Activated CD4-positive, alpha-beta T cell treated with anti-CD3 and anti-CD28 coated beads for 48 hours (primary cell): ENCODE data around the gene LAMA4.
A peak's percentile ranks its signal among the peaks of the same experiment; 100 is the strongest.
"Not testable (repeated sequence)": the region's sequence is repeated elsewhere in the genome, so short reads cannot be mapped to it uniquely, and the experiment has no call there.

Source experiments
- DNase-seq: peaks from one replicate; pipeline ENCODE4 v3.0.0-alpha.2; 2020

The LAMA4 gene

DNA sequence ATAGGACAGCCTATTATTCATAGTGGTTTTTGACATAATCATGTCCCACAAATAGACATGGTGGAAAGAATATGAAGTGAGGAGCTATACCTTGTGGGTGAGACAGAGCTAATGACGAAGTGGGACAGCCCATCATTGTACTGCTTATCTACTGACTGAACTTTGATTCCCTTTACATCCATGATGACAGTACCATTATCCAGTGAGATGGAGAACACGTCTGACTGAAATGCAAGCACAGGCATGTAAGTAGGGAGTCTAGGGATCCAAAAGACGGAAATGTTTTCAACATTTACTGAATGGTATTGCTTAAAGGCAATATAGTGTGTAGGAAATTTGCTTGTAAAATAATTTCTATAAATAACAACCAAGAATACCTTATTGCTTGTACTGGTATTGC, 123.5 kb downstream of the LAMA4 start:
- DNase-seq, result no peak

DNA sequence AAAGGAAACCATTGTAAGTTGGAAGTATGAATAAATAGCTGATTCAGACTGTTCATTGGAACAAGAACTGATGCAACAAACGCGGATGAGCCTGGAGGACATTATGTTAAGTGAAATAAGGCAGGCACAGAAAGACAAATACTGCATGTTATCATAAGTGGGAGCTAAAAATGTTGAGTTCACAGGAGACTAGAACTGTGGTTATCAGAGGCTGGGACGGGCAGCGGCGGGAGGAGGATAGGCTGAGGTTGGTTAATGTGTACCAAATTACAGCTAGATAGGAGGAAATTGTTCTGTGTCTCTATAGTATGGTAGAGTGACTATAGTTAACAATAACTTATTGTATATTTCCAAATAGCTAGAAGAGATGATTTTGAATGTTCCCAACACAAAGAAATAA, 126.2 kb downstream of the LAMA4 start:
- no peak for DNase-seq

DNA sequence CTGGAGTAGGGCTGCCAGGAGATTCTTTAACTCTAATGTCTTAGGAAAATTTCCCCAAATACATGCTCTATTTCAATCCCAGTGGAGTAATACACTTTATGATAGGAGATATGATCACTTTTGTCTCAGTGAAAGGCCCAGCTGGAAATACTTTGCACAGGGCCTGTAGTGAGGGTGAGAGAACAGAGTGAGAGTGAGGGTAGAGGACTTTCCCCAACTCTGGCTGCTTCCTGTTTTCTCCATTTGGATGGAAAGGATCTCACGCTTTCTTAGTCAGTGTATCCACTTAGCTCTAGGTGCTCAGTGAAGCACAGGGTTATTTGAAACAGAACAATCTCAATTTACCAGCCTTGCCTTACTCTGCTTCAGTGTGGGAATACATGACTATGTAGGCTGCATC, 130.4 kb downstream of the LAMA4 start:
- no peak for DNase-seq

DNA sequence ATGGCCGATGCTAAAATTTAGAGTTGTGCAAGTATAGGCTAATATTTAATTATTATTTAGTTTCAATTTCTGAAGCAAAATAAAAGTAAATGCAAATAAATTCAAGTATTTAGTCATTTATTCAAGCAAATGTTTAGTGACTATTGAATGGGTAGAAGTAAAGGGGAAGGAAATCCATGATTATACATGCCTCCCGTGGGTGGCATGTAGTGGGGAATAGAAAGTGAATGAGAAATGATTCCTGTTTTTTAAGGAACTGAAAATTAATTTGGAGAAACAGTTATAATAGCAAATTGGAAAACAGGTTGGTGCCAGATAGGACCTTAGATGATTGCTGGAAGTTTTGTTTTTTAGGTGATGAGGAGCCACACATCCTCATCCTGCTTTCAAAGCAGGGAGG, 131.6 kb downstream of the LAMA4 start:
- DNase-seq, result no peak

DNA sequence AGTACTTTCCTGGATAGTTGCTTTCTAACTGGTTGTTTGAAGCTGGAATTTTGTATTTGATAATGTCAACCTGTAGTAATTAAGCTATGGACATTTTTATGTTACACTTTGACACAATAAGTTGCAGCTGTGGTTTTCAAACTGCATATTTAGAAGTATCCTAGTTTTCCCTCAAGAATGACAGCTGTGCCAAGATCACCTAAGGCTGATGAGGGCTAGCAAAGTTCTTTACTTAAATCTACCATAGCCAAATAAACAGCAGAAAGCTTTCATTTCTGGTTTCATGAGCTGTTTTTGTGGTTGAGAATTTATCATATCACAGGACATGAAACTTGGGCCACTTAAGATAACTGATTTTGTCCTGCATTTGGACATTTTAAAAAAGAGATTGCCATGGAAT, 136.3 kb downstream of the LAMA4 start:
- DNase-seq, result no peak

DNA sequence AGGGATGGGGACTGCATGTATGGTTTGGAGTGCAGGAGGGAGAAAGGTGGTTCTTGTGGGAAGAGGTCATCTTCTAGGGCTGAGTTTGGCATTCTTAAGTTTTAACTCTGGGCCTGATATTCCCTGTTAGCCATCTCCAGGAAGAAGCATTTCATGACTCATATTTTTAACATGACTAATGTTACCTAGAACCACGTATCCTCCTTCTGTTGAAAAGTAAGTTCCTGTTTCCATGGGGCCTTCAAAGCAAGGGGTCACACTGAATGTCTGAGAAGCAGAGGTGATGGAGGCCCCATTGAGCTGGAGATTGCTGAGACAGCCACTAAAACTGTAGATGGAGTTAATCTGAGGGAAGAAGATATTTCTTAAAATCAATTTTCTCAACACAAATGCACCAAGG, 136.8 kb downstream of the LAMA4 start:
- no peak for DNase-seq

DNA sequence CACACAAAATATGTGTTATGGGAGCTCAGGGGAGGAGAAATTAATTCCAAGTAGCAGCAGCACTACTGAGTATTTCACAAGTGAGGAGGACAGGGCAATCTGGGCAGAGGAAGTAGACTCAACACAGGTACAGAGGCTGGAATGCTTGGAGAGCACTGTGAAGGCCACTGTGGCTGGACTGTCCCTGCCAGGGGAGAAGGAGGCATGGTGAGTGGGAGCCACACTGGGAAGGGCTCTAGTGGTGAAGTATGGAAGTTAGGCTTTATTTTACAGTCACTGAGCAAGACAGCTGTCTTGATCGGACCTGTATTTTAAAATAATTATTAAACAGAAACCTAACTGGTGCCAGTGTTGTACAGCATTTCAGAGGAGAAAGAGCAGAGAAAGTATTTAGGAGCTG, 138.1 kb downstream of the LAMA4 start:
- DNase-seq, result no peak

DNA sequence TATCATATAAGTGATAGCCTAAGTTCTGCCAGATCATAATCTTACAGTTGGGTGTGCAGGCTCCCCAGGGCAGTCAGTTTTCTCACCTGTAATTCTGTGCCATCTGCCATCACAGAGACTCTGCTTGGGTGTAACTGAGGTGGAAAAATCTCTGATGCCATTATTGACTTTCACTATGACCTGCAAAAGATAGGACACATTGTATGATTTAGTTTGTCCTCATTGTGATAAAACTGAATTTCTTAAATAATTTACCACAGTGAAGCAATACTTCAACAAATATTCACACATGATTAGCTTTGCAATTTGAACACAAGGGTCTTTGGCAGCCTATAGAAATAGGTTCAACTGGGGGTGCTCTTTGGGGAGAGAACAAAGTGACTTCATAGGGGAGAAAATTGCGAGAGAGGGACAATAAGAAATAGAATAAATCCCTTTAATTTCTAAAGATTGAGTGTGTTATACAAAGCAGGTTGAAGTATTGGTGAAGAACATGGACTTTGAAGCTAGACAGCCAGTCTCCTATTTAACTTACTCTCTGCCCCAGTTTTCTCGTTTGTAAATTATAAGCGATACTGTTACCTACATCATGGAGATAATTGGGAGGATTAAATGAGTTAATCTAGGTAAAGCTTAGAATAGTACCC, 139.7 kb downstream of the LAMA4 start:
- no peak for DNase-seq

DNA sequence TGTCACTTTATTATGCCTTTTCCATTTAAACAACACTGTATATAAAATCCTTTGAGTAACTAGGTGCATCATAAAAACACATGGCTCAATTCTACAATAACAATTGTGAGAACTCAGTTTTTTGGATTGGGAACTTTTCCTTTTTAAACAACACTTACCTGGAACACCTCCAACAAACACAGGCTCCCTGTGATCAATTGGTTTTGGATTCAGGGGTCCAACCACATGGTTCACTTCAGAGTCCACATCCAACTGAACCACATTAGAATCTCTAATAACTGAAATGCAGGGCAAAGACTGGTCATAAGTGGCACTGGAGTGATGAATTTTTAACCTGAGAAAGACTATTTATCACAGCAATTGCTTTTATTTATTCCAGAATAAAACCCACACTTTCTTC, 140.4 kb downstream of the LAMA4 start:
- no peak for DNase-seq

DNA sequence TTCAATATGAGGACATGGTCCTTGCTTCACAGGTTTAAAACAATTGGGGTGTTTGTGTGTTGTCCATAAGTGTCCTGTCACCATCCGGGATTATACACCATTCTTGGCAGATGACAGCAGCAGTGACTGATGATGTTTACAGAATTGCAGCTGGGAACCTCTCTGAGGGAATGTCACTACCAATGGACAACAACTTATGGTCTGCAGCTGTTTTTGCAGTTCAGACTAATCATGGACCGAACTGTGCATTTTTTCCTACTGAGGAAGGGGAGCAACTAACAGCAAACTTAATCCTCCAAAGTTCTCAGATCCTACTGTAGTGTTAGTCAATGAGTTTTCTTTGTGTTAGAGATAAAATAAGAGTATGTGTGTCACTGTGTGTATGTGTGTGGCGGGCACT, 140.9 kb downstream of the LAMA4 start:
- no peak for DNase-seq

DNA sequence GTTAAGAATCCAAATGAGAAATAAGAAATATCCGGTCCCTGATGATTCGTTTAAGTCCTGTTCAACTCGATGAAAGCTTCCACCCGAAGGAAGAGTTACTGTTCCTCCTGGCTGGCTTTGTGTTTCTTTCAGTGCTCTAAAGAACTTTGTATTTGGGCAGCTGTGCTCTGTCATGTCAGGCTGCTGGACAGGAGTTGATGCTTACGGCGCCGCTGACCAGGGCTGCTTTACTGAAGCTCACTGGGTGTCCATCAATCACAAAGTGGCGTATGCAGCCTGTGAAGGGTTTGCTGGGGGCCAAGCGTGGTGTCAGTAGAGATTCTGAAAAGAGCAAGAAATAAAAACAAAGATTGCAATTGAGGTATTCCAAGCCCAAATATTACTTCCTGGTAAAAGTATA, 145.1 kb downstream of the LAMA4 start:
- no peak for DNase-seq

DNA sequence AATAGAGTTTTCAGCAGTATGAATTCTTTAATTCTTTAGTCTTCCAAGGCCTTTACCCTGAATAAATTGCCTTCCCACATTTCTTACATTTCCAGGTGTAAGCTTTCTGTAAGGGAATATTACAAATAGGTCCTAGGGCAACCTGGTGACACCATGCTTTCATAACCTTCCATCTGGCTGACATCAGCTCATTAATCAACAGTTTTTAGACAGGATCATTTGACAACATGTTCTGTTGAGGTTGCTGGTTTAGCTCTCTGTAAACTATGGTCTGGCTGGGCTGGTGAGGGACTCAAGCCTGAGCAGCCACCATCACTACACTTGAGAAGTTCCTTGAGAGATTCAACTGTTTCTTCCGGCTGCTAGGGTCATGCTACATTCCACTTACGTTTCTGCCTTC, 147.8 kb downstream of the LAMA4 start:
- DNase-seq, result no peak

DNA sequence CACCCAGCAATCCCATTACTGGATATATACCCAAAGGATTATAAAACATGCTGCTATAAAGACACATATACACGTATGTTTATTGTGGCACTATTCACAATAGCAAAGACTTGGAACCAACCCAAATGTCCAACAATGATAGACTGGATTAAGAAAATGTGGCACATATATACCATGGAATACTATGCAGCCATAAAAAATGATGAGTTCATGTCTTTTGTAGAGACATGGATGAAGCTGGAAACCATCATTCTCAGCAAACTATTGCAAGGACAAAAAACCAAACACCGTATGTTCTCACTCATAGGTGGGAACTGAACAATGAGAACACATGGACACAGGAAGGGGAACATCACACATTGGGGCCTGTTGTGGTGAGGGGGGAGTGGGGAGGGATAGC, 148.3 kb downstream of the LAMA4 start:
- not testable (repeated sequence) for DNase-seq

DNA sequence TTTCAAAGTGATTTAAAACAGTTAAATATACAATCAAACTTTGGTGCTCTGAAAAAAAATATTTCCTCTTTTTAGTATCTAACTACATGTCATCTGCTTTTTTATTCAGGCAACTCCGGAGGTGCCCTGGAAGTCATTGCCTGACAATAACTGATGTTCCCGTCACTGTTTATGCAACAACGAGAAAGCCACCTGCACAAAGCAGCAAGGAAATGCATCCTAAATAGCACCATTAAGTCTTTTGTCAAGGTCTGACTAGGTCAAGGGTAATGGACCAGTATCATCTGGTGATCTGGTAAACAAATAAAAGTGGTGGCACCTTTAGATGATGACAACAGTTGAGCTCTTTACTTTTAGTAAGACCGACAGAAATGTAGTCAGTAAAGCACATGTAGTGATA, 153.8 kb downstream of the LAMA4 start:
- no peak for DNase-seq

DNA sequence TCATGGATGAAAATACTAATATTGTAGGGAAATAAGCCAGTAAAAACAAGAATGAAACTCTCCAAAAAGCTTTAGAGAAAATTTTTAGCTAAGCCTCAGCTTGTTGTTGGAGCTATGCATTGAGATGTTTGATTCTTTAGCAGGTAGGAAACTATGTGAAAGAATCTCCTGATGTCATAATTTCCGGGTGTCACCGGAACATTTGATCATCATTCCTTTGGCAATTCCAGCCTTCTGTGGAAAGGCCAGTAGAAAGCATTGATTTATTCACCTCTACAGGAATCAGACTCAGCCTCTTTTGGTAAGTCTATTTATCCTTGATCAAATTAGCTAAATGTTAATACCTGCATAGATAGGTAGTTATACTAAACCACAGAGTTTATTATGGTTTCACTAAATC, 157.5 kb downstream of the LAMA4 start:
- no peak for DNase-seq

DNA sequence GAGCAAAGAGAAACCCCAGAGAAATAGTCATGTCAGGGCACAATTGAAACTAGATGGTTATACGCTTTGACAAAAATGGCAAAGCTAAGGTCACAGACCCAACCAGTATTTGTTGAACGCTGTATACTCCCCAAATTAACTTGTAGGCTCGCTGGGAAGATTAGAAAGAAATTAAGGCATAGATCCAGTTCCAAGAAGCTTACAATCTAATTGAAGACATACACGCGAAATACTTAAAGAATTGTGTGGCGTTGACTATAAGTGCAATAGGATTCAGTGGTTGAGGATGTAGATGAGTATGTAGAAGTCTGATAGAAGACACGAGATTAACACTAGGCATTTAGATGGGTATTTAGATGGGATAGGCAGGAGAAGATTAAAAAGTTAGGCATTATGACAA, 166.5 kb downstream of the LAMA4 start:
- no peak for DNase-seq

DNA sequence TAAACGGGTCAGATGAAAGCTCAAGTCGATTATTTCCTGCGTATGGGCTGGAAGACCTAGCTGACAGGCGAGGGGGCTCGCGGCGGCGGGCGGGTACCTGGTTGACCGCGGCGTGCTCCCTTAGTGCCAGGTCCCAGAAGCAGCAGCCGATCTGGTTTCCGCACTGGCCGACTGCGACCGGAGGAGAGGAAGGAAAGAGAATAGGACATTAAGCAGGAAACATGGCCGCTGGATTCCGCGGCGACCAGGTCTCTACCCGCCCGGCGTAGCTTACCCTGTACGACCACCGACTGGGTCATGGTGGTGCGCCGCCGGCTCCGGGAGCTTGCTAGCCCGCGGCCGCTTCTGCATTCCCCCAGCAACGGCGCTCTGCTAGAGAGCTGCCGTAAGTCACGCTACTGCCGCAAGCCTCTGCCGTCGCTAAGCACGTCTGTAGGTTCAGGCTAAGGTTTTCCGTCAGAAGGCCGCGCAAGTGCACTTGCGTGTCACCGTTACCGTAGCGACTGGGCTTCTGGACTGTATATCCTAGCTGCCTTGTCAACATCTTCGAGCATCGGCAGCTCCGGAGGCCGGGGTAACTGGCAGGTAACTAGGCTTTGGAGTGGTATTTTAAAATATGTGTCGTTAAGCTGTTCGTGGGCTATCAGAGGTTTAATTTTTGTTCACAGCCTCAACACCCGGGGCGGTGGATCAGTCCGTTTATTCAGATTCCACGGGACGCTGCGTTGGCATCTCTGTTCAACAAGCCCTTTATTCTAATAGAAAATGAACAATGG, 167.0 kb downstream of the LAMA4 start, which contains the start of the genes FAM229B and TUBE1:
TSS of gene FAM229B (plus strand) at position 456 of the 776 bp plus-strand sequence. CDS start 11,693 bp downstream, outside the sequence.
TSS of gene TUBE1 (minus strand) at position 347 of the 776 bp plus-strand sequence. CDS start at position 299, 48 bp downstream.
- peak; percentile 92 for DNase-seq

DNA sequence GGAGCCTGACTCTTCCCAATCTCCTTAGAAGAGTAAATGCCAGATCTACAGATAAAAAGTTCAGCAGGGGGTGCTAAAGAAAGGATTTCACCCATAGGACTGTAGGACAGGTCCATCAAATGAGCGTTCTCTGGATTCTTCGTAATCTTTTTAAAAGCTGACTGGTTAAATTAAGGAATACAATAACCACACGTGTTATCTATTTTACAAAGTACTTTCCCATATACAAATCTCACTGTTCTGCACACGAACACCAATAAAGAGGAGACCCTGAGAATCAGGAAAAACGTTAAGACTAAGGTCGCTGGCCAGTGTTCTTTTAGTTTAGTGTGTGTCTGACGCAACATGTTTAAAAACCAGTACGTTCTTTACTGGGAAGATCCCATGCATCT, 167.6 kb downstream of the LAMA4 start:
- no peak for DNase-seq

DNA sequence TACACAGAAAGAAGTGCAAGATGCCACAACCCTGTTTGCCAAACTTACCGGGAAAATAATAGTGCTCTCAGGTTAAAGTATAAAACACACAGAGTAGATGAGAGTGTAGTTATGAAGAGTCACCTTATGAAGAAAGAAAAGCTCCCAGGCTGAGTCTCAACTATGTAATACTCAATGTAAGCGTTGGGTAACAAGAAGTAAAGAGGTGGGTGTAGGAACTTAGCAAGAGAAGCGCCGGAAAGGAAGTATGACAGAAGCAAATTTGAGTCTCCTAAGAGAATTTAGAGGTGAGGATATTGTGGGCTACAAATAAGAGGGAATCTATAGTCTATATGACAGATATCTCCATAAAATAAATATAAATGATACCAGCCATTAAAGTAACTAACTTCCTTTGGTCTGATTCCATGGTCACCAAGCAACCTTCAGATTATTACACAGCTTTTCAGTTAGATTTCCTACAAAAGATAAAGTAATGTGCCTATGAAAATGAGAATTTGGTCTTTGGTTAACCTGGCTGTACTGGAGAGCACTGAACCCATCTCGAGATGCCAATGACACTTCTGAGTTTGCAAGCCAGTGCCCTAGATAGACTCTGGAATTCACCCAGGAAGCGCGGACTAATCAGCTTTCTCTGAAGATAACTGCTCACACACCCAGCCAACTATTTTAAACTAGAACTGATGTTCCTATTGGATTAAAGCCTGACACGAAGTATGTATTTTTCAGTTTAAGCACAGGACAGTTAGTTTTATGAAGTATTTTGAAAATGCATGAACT, 168.9 kb downstream of the LAMA4 start:
- DNase-seq, result no peak

DNA sequence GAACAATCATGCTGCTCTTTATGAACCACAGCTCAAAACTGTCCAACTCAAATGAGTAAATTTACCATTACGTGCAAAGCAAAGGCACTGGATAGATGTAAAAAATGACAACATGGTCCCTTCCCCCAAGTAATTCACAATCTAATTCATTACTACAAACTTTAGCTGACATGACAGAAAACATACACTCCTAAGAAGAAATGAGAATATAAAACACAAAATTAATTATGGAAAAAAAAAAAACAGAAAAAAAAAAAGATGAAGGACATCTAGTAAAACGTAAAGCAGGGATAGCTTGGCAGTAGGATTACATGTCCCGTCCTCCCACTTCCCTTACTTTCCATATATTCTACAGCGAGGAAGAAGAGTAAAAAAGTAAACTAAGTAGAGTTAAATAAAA, 172.8 kb downstream of the LAMA4 start:
- no peak for DNase-seq

DNA sequence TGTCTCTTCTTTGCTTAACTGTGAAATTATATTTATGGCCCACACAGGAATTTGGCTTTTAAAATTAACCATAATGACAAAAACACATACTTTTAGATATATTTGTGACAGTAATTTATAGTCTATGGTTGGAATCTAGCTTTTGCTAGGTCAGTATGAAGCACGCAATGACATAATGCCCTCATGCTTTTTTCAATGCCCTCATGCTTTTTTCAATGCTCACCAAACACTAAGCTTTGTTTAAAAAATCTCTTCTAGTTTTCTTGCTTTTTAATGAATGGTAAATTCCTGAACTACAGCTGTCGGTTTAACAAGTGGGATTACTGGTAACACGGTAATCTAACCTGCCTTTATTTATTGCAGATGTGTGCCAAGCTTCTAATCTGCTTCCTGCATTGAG, 187.8 kb downstream of the LAMA4 start:
- DNase-seq, result no peak

DNA sequence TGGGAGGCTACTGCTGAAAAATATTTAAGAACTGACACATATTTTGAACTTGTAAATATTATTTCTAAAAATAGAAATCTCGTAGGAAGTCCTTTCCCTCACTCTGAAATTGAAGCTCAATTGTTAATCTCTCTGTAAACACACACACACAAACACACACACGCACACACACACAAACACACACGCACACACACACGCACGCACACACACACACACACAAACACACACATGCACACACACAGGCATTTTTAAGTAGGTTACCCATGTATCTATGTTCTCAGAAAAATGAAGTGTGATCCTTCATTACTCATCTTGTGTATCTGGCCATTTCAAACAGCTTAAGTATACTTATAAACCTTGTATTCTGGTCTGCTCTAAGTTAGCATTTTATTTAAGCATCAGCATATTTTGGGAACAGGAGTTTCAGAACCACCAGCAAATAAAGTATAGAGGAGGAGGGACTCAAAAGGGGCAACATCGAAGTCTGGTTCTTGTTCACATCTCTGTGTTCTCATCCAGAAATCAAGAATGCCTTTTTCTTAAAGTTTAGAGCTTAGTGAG, 188.9 kb downstream of the LAMA4 start:
- DNase-seq, result no peak

DNA sequence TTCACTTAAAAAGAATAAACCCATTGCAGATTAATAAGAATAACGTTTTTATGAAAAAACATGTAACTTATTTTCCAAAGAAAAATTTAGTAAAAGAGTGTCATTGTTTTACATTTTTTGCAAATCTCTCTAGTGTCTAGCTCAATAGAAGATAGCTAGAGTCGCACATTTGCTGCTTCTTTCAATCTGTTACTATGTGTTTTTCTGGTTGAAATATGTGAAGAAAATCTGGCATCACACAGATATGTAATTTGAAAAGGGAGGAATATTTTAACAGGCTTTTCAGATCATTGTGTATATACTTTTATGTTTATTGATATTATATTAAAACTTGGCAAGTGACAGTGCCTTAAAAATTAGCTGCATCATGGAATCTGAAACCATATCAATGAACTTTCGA, 191.4 kb downstream of the LAMA4 start:
- DNase-seq, result no peak

DNA sequence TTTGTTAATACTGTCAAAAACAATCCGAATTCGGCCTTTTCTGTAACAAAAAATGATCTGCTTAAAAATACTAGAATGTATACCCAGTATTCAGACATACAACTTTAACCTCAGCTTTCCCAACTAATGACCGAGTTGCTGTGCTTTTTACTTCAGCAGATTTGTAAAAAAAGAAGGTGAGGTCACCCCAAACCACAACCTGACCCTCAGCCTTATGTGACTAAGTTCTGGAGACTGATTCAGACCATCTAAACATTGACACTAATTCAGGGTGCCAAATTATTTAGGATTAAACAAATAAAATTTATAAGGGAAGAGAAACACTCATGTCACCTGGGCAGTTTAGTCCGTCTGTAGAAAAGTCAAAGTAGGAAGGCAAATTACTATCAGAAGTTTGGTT, 192.8 kb downstream of the LAMA4 start:
- DNase-seq, result no peak
